Stimulated activated effector memory CD8-positive, alpha-beta T cell treated with anti-CD3 and anti-CD28 coated beads, Interleukin-12 subunit alpha, Interleukin-12 subunit beta, amount 100 ng/mL, for 72 hours (primary cell): ENCODE measurements around the gene PTPN5.

Source experiments
- ATAC-seq: fragments of 150-1000 bp; cut with Tn5 transposase; 2 replicates; pipeline ENCODE4 v1.10.0; 2021
- DNase-seq, 2 donors: peaks; one replicate each; pipeline ENCODE4 v3.0.0; 2021 to 2022; ENCODE audit warnings: low spot score in 2 of 2
- H3K27ac Mint-ChIP-seq: one replicate; pipeline ENCODE4 v1.8.0; 2022; ENCODE audit warnings: mild to moderate bottlenecking, mixed read lengths
- H3K36me3 Mint-ChIP-seq: one replicate; pipeline ENCODE4 v1.8.0; 2022; ENCODE audit warnings: mild to moderate bottlenecking, mixed read lengths
- H3K4me1 Mint-ChIP-seq: one replicate; pipeline ENCODE4 v1.8.0; 2022; ENCODE audit warnings: mixed read lengths
- H3K4me3 Mint-ChIP-seq: one replicate; pipeline ENCODE4 v1.8.0; 2022; ENCODE audit warnings: mild to moderate bottlenecking, mixed read lengths
- H3K9me3 Mint-ChIP-seq: one replicate; pipeline ENCODE4 v1.8.0; 2022; ENCODE audit warnings: mixed read lengths

Gene PTPN5

GRCh38 chr11:18761741-18762140, 29.9 kb downstream of the PTPN5 start:
- H3K36me3 Mint-ChIP-seq = peaks cover 4% of the 10 kb centered on the region
- ATAC-seq (no peak), DNase-seq (no peak)
- no peak overlapping the region for H3K27ac Mint-ChIP-seq
- peaks cover 10% of the 10 kb centered on the region for H3K4me1 Mint-ChIP-seq
- no peak overlapping the region for H3K4me3 Mint-ChIP-seq
- H3K9me3 Mint-ChIP-seq = no peaks in the 10 kb centered on the region

DNA sequence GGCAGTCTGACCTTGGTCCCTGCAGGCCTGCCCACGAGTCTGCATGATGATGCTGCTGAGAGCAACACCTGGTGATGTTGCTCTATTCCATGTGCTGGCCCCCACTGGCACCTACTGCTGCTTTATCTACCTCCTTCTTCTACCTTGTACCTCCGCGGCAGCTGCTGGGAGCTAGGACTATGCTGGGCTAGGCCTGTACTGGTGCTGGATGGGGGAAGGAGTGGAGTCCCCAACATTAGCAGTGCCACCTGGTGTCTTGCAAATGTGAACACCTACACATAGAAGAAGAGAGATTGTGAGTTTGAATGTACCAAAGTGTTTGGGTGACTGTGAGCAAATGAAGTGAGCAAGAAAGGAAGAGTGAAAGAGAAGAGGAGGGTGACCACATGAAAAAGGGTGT, 30.5 kb downstream of the PTPN5 start:
- H3K4me1 Mint-ChIP-seq = peaks cover 10% of the 10 kb centered on the region
- DNase-seq (no peak), ATAC-seq (no peak)
- no peak overlapping the region for H3K4me3 Mint-ChIP-seq
- H3K9me3 Mint-ChIP-seq = no peaks in the 10 kb centered on the region
- H3K27ac Mint-ChIP-seq = no peak overlapping the region
- H3K36me3 Mint-ChIP-seq = peaks cover 4% of the 10 kb centered on the region

DNA sequence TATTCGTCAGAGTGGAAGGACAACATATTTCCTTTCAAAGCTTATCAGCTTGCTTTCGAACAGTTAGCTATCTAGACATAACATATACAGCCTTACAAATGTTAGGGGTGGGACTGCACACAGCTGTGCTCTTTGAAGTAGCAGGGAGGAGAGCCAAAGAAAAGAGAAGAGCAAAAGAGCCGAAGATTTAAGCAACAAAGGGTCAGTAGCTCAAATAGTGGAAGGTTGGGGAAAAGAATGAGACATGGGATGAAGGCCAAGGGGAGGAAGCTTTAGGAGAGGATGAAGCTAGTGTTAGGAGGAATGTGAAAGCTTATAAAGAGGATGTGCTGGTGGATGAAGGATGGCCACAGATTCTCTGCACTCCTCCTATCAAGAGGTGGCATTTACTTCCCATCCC, 33.8 kb downstream of the PTPN5 start:
- no peak for DNase-seq
- Mint-ChIP-seq H3K9me3 (no peaks in the 10 kb centered on the region), H3K4me1 (peaks cover 6% of the 10 kb centered on the region), H3K4me3 (no peak overlapping the region), H3K36me3 (no peaks in the 10 kb centered on the region), H3K27ac (no peak overlapping the region)
- ATAC-seq = no peak

DNA sequence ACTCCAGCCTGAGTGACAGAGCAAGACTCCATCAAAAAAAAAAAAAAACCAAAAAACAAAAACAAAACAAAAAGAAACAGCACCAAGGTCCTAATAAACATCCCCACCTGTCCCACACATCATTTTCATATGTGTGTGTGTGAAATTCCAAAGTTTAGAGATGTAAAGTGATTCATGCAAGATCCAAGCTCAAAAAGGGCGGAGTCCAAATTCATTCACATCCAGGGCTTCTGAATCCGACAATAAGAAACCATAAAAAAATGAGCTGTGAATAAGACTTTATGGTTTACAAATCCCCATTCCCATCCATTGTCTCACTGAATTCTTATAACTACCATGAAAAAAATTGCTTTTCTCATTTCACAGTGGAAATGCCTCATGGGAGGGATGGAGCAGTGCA, 34.7 kb downstream of the PTPN5 start:
- Mint-ChIP-seq H3K4me3 (no peak overlapping the region), H3K36me3 (no peaks in the 10 kb centered on the region), H3K27ac (no peak overlapping the region), H3K9me3 (no peaks in the 10 kb centered on the region), H3K4me1 (peaks cover 6% of the 10 kb centered on the region)
- ATAC-seq (no peak), DNase-seq (no peak)

DNA sequence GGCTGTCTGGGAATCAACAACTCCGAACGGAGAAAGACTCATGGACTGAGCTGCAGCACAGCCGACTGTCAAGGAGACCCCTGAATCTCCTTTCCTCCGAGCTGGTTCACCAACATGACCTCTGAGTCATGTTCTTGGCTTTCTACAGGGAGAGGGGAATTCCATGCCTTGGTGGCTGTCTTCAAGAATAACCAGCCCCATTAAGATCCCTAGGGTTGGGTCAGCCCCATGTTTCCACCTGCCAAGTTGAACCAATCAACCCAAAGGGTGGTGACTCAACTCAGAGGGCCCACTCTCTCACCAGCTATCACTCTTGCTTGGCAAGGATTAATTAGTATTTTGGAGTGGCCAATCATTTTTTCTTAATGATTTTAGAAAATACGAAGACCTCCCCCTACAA, 37.3 kb downstream of the PTPN5 start:
- DNase-seq (no peak), ATAC-seq (no peak)
- H3K4me1 Mint-ChIP-seq = peaks cover 6% of the 10 kb centered on the region
- H3K27ac Mint-ChIP-seq = peak overlapping the region; percentile 33
- no peak overlapping the region for H3K4me3 Mint-ChIP-seq
- H3K9me3 Mint-ChIP-seq = no peaks in the 10 kb centered on the region
- H3K36me3 Mint-ChIP-seq = no peaks in the 10 kb centered on the region

DNA sequence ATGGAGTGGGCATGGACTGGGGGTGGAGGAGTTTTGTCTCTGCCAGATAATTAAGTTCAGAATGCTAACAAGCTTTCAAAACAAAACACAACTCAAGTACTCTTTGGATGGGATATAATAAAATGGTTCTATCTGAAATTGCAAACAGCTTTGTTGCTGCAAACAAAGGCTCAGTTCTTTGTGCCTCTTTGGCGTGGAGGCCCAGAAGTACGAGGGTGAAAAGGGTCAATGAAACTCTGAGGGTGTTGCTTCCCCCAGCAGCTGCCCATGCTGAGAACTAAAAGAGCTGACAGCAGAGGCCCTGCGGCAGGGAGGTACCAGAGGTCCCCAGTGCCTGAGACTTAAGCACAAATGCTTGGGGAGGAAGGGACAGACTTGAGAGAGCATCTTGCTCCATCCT, 39.1 kb downstream of the PTPN5 start:
- no peak for ATAC-seq
- Mint-ChIP-seq H3K4me3 (no peak overlapping the region), H3K4me1 (peaks cover 6% of the 10 kb centered on the region), H3K27ac (no peak overlapping the region), H3K36me3 (no peaks in the 10 kb centered on the region), H3K9me3 (no peaks in the 10 kb centered on the region)
- DNase-seq = no peak

GRCh38 chr11:18750944-18751343, 40.7 kb downstream of the PTPN5 start:
- Mint-ChIP-seq H3K27ac (no peak overlapping the region), H3K36me3 (no peaks in the 10 kb centered on the region)

GRCh38 chr11:18749681-18750319, 41.8 kb downstream of the PTPN5 start:
- no peaks in the 10 kb centered on the region for H3K9me3 Mint-ChIP-seq
- H3K4me3 Mint-ChIP-seq = no peak overlapping the region
- no peak for DNase-seq
- H3K27ac Mint-ChIP-seq = no peak overlapping the region
- no peak for ATAC-seq
- H3K36me3 Mint-ChIP-seq = no peaks in the 10 kb centered on the region
- H3K4me1 Mint-ChIP-seq = peaks cover 6% of the 10 kb centered on the region

More at GRCh38 chr11:18750944-18751343, 40.7 kb downstream of the PTPN5 start:
- H3K4me1 Mint-ChIP-seq = peaks cover 6% of the 10 kb centered on the region
- no peak for ATAC-seq
- H3K4me3 Mint-ChIP-seq = no peak overlapping the region
- no peak for DNase-seq
- H3K9me3 Mint-ChIP-seq = no peaks in the 10 kb centered on the region

DNA sequence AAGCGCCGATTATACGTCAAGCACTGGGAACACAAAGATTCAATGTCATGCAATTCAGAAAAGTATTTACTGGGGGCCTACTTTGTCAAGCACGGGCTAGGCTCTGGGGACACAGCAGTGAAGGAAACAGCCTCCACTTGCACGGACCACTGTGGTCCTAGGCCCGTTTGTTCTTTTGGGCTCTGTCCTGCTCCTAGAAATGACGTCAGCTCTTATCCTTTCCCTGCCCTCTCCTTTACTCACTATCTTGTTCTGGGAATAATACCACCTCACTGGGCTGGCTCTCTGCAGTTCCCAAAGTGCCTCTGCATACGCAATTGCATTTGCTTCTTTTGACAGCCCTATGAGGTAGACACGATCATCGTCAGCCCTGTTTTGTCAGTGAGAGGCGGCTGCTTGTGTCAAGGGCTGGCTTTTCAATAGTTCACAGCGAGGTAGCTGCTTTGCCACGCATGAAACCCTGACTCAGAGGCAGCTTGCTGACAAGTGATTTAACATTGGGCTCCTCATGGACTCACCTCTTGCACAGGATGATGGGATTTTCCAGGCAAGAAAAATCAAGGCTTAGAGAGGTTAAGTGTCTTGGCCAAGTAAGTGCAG, 42.7 kb downstream of the PTPN5 start:
- H3K36me3 Mint-ChIP-seq = no peaks in the 10 kb centered on the region
- ATAC-seq (no peak), DNase-seq (no peak)
- no peaks in the 10 kb centered on the region for H3K9me3 Mint-ChIP-seq
- peaks cover 4% of the 10 kb centered on the region for H3K4me1 Mint-ChIP-seq
- H3K27ac Mint-ChIP-seq = no peak overlapping the region
- no peak overlapping the region for H3K4me3 Mint-ChIP-seq

GRCh38 chr11:18745251-18745650, 46.3 kb downstream of the PTPN5 start:
- H3K27ac Mint-ChIP-seq = no peak overlapping the region
- no peak overlapping the region for H3K4me3 Mint-ChIP-seq
- H3K9me3 Mint-ChIP-seq = no peaks in the 10 kb centered on the region
- H3K36me3 Mint-ChIP-seq = no peaks in the 10 kb centered on the region
- no peaks in the 10 kb centered on the region for H3K4me1 Mint-ChIP-seq
- ATAC-seq (no peak), DNase-seq (no peak)

GRCh38 chr11:18743900-18744514, 47.6 kb downstream of the PTPN5 start:
- no peak overlapping the region for H3K27ac Mint-ChIP-seq
- no peaks in the 10 kb centered on the region for H3K4me1 Mint-ChIP-seq
- ATAC-seq = no peak

GRCh38 chr11:18743365-18743764, 48.2 kb downstream of the PTPN5 start:
- Mint-ChIP-seq H3K9me3 (no peaks in the 10 kb centered on the region), H3K4me3 (no peak overlapping the region), H3K4me1 (no peaks in the 10 kb centered on the region), H3K36me3 (no peaks in the 10 kb centered on the region), H3K27ac (no peak overlapping the region)
- no peak for ATAC-seq
- no peak for DNase-seq

More at GRCh38 chr11:18743900-18744514, 47.6 kb downstream of the PTPN5 start:
- H3K36me3 Mint-ChIP-seq = no peaks in the 10 kb centered on the region
- no peak for DNase-seq
- no peaks in the 10 kb centered on the region for H3K9me3 Mint-ChIP-seq
- no peak overlapping the region for H3K4me3 Mint-ChIP-seq

- DNase-seq (no peak), ATAC-seq (no peak)
- Mint-ChIP-seq H3K4me1 (no peaks in the 10 kb centered on the region), H3K36me3 (no peaks in the 10 kb centered on the region), H3K9me3 (no peaks in the 10 kb centered on the region), H3K4me3 (no peak overlapping the region), H3K27ac (no peak overlapping the region)
Observed at GRCh38 chr11:18741783-18742182, 49.8 kb downstream of the PTPN5 start.

DNA sequence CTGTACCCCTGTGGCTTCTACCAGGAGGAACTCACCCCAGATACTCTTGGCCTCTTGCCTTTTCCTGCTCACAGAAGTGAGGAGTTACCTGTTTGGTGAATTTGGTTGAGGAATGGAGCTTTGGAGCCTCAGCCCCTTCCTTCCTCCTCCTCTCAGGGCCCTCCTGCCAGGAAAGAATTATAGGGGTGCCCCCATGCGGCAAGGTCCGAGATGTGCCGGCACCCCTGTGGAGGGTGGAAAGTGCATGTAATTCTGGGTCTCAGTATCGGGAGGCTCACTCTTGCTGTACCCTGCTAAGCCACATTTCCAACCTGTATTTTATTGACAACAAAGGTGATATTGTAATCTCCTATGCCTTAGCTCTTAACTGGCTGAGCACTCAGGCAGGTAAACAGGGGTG, 51.9 kb downstream of the PTPN5 start:
- Mint-ChIP-seq H3K9me3 (no peaks in the 10 kb centered on the region), H3K27ac (no peak overlapping the region), H3K4me3 (no peak overlapping the region), H3K36me3 (no peaks in the 10 kb centered on the region), H3K4me1 (no peaks in the 10 kb centered on the region)
- DNase-seq (no peak), ATAC-seq (no peak)

GRCh38 chr11:18737642-18738041, 54.0 kb downstream of the PTPN5 start:
- Mint-ChIP-seq H3K9me3 (no peaks in the 10 kb centered on the region), H3K27ac (peak overlapping the region; percentile 48), H3K4me1 (no peaks in the 10 kb centered on the region), H3K36me3 (no peaks in the 10 kb centered on the region), H3K4me3 (no peak overlapping the region)
- DNase-seq = no peak
- no peak for ATAC-seq

DNA sequence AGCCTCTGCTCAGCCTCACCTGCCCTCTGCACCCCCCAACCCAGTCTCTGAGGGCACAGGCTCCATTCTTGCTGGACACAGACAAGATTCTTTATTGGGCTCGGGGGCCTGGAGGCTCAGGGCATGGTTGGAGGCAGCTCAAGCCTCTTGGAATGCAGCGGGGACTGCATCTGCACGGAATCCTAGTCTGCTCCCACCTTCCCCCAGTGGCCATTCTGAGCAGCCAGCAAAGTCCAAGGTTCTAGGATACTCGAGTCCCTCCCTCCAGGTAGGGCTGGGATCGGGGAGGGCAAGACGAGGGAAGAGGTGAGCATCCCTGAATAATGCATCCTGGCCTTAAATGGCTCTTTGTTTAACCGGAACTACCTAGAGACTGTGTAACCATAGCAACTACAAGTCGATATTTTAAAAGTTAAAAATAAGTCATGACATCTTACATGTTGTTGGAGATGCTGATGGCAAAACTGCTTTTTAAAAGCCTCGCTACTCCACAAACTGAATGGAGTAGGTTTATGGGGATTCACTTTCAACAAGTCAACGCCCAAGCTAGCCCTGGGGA, 54.9 kb downstream of the PTPN5 start:
- DNase-seq (no peak), ATAC-seq (no peak)
- no peak overlapping the region for H3K4me3 Mint-ChIP-seq
- peaks cover 6% of the 10 kb centered on the region for H3K4me1 Mint-ChIP-seq
- no peak overlapping the region for H3K27ac Mint-ChIP-seq
- no peaks in the 10 kb centered on the region for H3K9me3 Mint-ChIP-seq
- H3K36me3 Mint-ChIP-seq = no peaks in the 10 kb centered on the region
